GM23338 (cell line): ENCODE results near the gene USP50. TPM values are rescaled to one million over a fixed set of nuclear protein-coding genes. Genes with fewer than 3 reads are reported as not detected.
A peak's percentile ranks its signal among the peaks of the same experiment; 100 is the strongest.
"Not testable (repeated sequence)": the region's sequence is repeated elsewhere in the genome, so short reads cannot be mapped to it uniquely, and the experiment has no call there.

ENCODE experiments used
- ATAC-seq: fragments of 200-7000 bp; cut with Tn5 transposase; 3 replicates; pipeline ENCODE4 v1.9.1; 2020
- DNase-seq: peaks from one replicate; pipeline ENCODE4 v3.0.0-alpha.2; 2015; ENCODE audit warnings: low spot score
- H2AFZ ChIP-seq: fragments of 200-600 bp; sonication (generic); 2 replicates; pipeline ENCODE4 v1.8.0; 2016; ENCODE audit warnings: antibody characterized with exemption, mild to moderate bottlenecking, moderate library complexity
- H3F3A ChIP-seq: fragments of 200-600 bp; sonication (generic); replicated peaks from 2 replicates; pipeline ENCODE4 v1.8.0; 2017; ENCODE audit warnings: antibody characterized with exemption, mixed run types, low read depth
- H3K27ac ChIP-seq: fragments of 200-600 bp; sonication (generic); 2 replicates; pipeline ENCODE4 v1.6.1; 2016; ENCODE audit warnings: low read depth
- H3K27me3 ChIP-seq: fragments of 200-600 bp; sonication (generic); 2 replicates; pipeline ENCODE4 v1.8.0; 2016; ENCODE audit warnings: mild to moderate bottlenecking, mixed run types, moderate library complexity; ENCODE audit not compliant: insufficient read depth
- H3K36me3 ChIP-seq: fragments of 200-600 bp; sonication (generic); 2 replicates; pipeline ENCODE4 v1.8.0; 2016; ENCODE audit warnings: mild to moderate bottlenecking; ENCODE audit not compliant: insufficient read depth
- H3K4me1 ChIP-seq: fragments of 200-600 bp; sonication (generic); 2 replicates; pipeline ENCODE4 v1.8.0; 2016; ENCODE audit warnings: mild to moderate bottlenecking, moderate library complexity; ENCODE audit not compliant: insufficient read depth
- H3K4me2 ChIP-seq: fragments of 200-600 bp; sonication (generic); 2 replicates; pipeline ENCODE4 v1.7.1; 2017; ENCODE audit warnings: mixed run types
- H3K4me3 ChIP-seq: fragments of 200-600 bp; sonication (generic); 2 replicates; pipeline ENCODE4 v1.6.1; 2016; ENCODE audit warnings: mixed run types
- H3K79me2 ChIP-seq: fragments of 200-600 bp; sonication (generic); replicated peaks from 2 replicates; pipeline ENCODE4 v1.8.0; 2017; ENCODE audit warnings: mild to moderate bottlenecking; ENCODE audit not compliant: insufficient read depth
- H3K9me2 ChIP-seq: fragments of 200-600 bp; sonication (generic); 2 replicates; pipeline ENCODE4 v1.8.0; 2017; ENCODE audit not compliant: insufficient read depth
- H4K20me1 ChIP-seq: fragments of 200-600 bp; sonication (generic); replicated peaks from 2 replicates; pipeline ENCODE4 v1.8.0; 2017; ENCODE audit warnings: mild to moderate bottlenecking; ENCODE audit not compliant: insufficient read depth
- H3K27ac Mint-ChIP-seq: 2 replicates; pipeline ENCODE4 v1.8.0; 2020; ENCODE audit warnings: inconsistent platforms, mild to moderate bottlenecking, moderate library complexity, mixed read lengths
- H3K27me3 Mint-ChIP-seq: 3 replicates; pipeline ENCODE4 v1.8.0; 2022; ENCODE audit warnings: low read depth, mild to moderate bottlenecking, moderate library complexity, mixed read lengths, inconsistent platforms; ENCODE audit not compliant: insufficient read depth, poor library complexity
- H3K36me3 Mint-ChIP-seq: 3 replicates; pipeline ENCODE4 v1.8.0; 2021; ENCODE audit warnings: low read depth, mild to moderate bottlenecking, inconsistent platforms, moderate library complexity, mixed read lengths
- H3K4me1 Mint-ChIP-seq: 3 replicates; pipeline ENCODE4 v1.8.0; 2020; ENCODE audit warnings: mild to moderate bottlenecking, inconsistent platforms, mixed read lengths
- H3K4me3 Mint-ChIP-seq: 3 replicates; pipeline ENCODE4 v1.8.0; 2021; ENCODE audit warnings: moderate library complexity, mild to moderate bottlenecking, inconsistent platforms, mixed read lengths
- H3K9me3 Mint-ChIP-seq: 3 replicates; pipeline ENCODE4 v1.8.0; 2020; ENCODE audit warnings: moderate library complexity, mild to moderate bottlenecking, inconsistent platforms, mixed read lengths
- CREB1 ChIP-seq: fragments of 250-450 bp; sonication (Bioruptor Pico); IDR thresholded peaks from 2 replicates; pipeline ENCODE4 v1.5.0; 2020; ENCODE audit warnings: low read depth, mild to moderate bottlenecking, moderate library complexity
- ETS1 ChIP-seq: IDR thresholded peaks from 2 replicates; pipeline ENCODE4 v1.6.1; 2016; ENCODE audit warnings: antibody characterized with exemption
- EZH2 ChIP-seq: fragments of 200-600 bp; sonication (generic); IDR thresholded peaks from one replicate; pipeline ENCODE4 v1.8.0; 2017; ENCODE audit warnings: antibody characterized with exemption, mild to moderate bottlenecking, low read depth; ENCODE audit not compliant: unreplicated experiment
- EZH2phosphoT487 ChIP-seq: fragments of 200-600 bp; sonication (generic); IDR thresholded peaks from one replicate; pipeline ENCODE4 v1.8.1; 2018; ENCODE audit warnings: antibody characterized with exemption; ENCODE audit not compliant: unreplicated experiment
- JUNB ChIP-seq: IDR thresholded peaks from one replicate; pipeline ENCODE4 v1.6.1; 2016; ENCODE audit warnings: antibody characterized with exemption; ENCODE audit not compliant: unreplicated experiment
- NANOG ChIP-seq: IDR thresholded peaks from 2 replicates; pipeline ENCODE4 v1.6.1; 2016; ENCODE audit warnings: antibody characterized with exemption, borderline replicate concordance
- POLR2AphosphoS5 ChIP-seq: IDR thresholded peaks from 2 replicates; pipeline ENCODE4 v1.6.1; 2016; ENCODE audit warnings: antibody characterized with exemption, low read depth
- REST ChIP-seq: IDR thresholded peaks from one replicate; pipeline ENCODE4 v1.6.1; 2018; ENCODE audit warnings: antibody characterized with exemption; ENCODE audit not compliant: unreplicated experiment
- STAT1 ChIP-seq: IDR thresholded peaks from one replicate; pipeline ENCODE4 v1.6.1; 2016; ENCODE audit warnings: antibody characterized with exemption; ENCODE audit not compliant: unreplicated experiment
- ZNF114 ChIP-seq: fragments of 250-450 bp; sonication (Bioruptor Pico); IDR thresholded peaks from 2 replicates; pipeline ENCODE4 v1.5.0; 2020; ENCODE audit warnings: mild to moderate bottlenecking, moderate library complexity
- ZNF331 ChIP-seq: fragments of 250-450 bp; sonication (Bioruptor Pico); IDR thresholded peaks from 2 replicates; pipeline ENCODE4 v1.5.0; 2020; ENCODE audit warnings: low read depth, mild to moderate bottlenecking, moderate library complexity
- polyA plus RNA-seq: library from polyadenylated mRNA; unstranded; fragments of >200 nt; fragmentation: Nextera tagmentation; extraction: Ambion mirVana; gene quantifications from 2 replicates; pipeline ENCODE4 v1.2.1, GENCODE V29; 2016
- total RNA-seq: library from RNA; depleted of rRNA; stranded (reverse); fragments of >200 nt; shearing (Covaris generic); gene quantifications from 2 replicates; pipeline ENCODE4 v1.2.3, GENCODE V29; 2014
- TF ChIP-seq, protein P1 (sequence below), 2 experiments: fragments of 200-600 bp in 1 of 2; sonication (generic) in 1 of 2; conservative IDR thresholded peaks; 2 replicates each; pipeline versions ENCODE4 v1.5.1 to v1.6.1; 2016 to 2017; ENCODE audit warnings: antibody characterized with exemption in 2 of 2, low read depth in 2 of 2, mild to moderate bottlenecking in 2 of 2, moderate library complexity in 1 of 2

The USP50 gene
- total and polyA plus RNA-seq, 2 experiments from 2014 or later = 6.3 TPM; not detected in 1

DNA sequence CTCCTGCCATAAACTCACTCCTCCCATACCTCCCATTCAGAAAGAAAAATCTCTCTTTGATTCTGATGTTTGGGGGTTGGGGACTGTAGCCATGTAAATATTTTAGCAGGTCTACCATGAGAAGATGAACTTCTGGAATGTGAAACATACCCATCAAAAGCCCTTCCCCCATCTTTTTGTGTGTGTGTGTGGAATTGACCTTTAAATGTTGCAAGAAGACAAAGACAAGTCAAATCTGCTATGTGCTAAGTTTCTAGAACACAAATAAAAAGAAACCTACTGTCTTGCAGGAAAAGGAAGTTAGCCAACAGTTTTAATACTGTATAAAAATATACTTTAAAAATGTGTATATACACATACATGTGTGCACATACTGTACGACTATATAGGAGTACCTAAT, 29.7 kb upstream of the USP50 start:
- H3K27ac Mint-ChIP-seq = no peak overlapping the region
- no peaks in the 10 kb centered on the region for H3K9me2 ChIP-seq
- no peak overlapping the region for H3K4me2 ChIP-seq
- peaks cover 27% of the 10 kb centered on the region; the same call in 2 of the 3 replicates for H3K36me3 Mint-ChIP-seq
- no peak overlapping the region for H2AFZ ChIP-seq
- no peaks in the 10 kb centered on the region for H3F3A ChIP-seq
- H3K9me3 Mint-ChIP-seq = no peaks in the 10 kb centered on the region
- ATAC-seq (no peak), DNase-seq (no peak)
- no peaks in the 10 kb centered on the region for H3K4me1 ChIP-seq
- H4K20me1 ChIP-seq = no peaks in the 10 kb centered on the region
- TF ChIP-seq ETS1 = no peak
- TF ChIP-seq ZNF331 (CRISPR knock-in tag) = no peak
- no peak for TF ChIP-seq JUNB
- H3K4me3 ChIP-seq = no peak overlapping the region
- peaks cover 1% of the 10 kb centered on the region for H3K27me3 Mint-ChIP-seq
- no peaks in the 10 kb centered on the region for H3K79me2 ChIP-seq
- no peak overlapping the region for H3K27ac ChIP-seq
- no peaks in the 10 kb centered on the region for H3K4me1 Mint-ChIP-seq
- H3K36me3 ChIP-seq = peaks cover 27% of the 10 kb centered on the region
- H3K4me3 Mint-ChIP-seq = no peak overlapping the region
- H3K27me3 ChIP-seq = no peaks in the 10 kb centered on the region

- H3K36me3 ChIP-seq = peaks cover 36% of the 10 kb centered on the region
- not testable (repeated sequence) for H3K4me3 ChIP-seq, H3K27ac ChIP-seq, H4K20me1 ChIP-seq, H3K79me2 ChIP-seq, H3K4me2 ChIP-seq, H3K9me2 ChIP-seq, H3K9me3 Mint-ChIP-seq, H3K4me1 ChIP-seq, DNase-seq, H3K4me1 Mint-ChIP-seq, H3K27me3 Mint-ChIP-seq, H3K27ac Mint-ChIP-seq, H2AFZ ChIP-seq, H3F3A ChIP-seq, H3K4me3 Mint-ChIP-seq, H3K27me3 ChIP-seq, ATAC-seq
- peaks cover 36% of the 10 kb centered on the region for H3K36me3 Mint-ChIP-seq
These were observed 27.4 kb upstream of the USP50 start for GRCh38 chr15:50573842-50574241.

DNA sequence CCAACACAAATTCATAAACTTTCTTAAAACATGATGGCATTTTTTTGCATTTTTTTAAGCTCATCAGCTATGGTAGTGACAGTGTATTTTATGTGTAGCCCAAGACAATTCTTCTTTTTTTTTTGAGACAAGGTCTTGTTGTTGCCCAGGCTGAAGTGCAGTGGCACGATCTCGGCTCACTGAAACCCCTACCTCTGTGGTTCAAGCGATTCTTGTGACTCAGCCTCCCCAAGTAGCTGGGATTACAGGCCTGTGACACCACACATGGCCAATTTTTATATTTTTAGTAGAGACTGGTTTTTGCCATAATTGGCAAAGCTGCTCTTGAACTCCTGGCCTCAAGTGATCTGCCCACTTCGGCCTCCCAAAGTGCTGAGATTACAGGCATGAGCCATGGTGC, 17.3 kb upstream of the USP50 start:
- no peak overlapping the region for H3K27ac Mint-ChIP-seq
- H2AFZ ChIP-seq = no peak overlapping the region
- no peaks in the 10 kb centered on the region for H3F3A ChIP-seq
- H3K27ac ChIP-seq = peak overlapping the region; percentile 18; the same call in 1 of the 2 replicates
- no peaks in the 10 kb centered on the region for H3K9me2 ChIP-seq
- peaks cover 21% of the 10 kb centered on the region; the same call in 1 of the 3 replicates for H3K36me3 Mint-ChIP-seq
- no peak for ATAC-seq
- peaks cover 19% of the 10 kb centered on the region for H3K36me3 ChIP-seq
- H3K4me1 ChIP-seq = no peaks in the 10 kb centered on the region
- H3K4me3 Mint-ChIP-seq = no peak overlapping the region
- H3K4me1 Mint-ChIP-seq = no peaks in the 10 kb centered on the region
- H3K27me3 ChIP-seq = no peaks in the 10 kb centered on the region
- H3K4me2 ChIP-seq = no peak overlapping the region
- no peaks in the 10 kb centered on the region for H3K9me3 Mint-ChIP-seq
- no peak overlapping the region for H3K4me3 ChIP-seq
- no peaks in the 10 kb centered on the region; the same call in 1 of the 2 replicates for H3K79me2 ChIP-seq
- no peaks in the 10 kb centered on the region for H3K27me3 Mint-ChIP-seq
- peaks cover 4% of the 10 kb centered on the region for H4K20me1 ChIP-seq
- no peak for DNase-seq
- no peak for TF ChIP-seq EZH2
- no peak for TF ChIP-seq STAT1
- TF ChIP-seq, protein P1, sequence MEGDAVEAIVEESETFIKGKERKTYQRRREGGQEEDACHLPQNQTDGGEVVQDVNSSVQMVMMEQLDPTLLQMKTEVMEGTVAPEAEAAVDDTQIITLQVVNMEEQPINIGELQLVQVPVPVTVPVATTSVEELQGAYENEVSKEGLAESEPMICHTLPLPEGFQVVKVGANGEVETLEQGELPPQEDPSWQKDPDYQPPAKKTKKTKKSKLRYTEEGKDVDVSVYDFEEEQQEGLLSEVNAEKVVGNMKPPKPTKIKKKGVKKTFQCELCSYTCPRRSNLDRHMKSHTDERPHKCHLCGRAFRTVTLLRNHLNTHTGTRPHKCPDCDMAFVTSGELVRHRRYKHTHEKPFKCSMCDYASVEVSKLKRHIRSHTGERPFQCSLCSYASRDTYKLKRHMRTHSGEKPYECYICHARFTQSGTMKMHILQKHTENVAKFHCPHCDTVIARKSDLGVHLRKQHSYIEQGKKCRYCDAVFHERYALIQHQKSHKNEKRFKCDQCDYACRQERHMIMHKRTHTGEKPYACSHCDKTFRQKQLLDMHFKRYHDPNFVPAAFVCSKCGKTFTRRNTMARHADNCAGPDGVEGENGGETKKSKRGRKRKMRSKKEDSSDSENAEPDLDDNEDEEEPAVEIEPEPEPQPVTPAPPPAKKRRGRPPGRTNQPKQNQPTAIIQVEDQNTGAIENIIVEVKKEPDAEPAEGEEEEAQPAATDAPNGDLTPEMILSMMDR (conservative IDR thresholded peaks at IDR 0.05; ENCODE audit: low read depth in 2 of 2) = no peak
- no peak for TF ChIP-seq POLR2AphosphoS5
- no peak for TF ChIP-seq EZH2phosphoT487
- TF ChIP-seq REST = no peak
- TF ChIP-seq NANOG = no peak
- TF ChIP-seq CREB1 (CRISPR knock-in tag) = no peak
- TF ChIP-seq ZNF114 = no peak
- TF ChIP-seq ZNF331 (CRISPR knock-in tag) = no peak
